GM08714 (cell line): Measurements from ENCODE around the gene ZNF780B.

Experiments used
- H3K4me3 ChIP-seq: fragments of 200-500 bp; sonication (Bioruptor generic); 2 replicates; pipeline ENCODE4 v1.5.1; 2014; ENCODE audit warnings: mild to moderate bottlenecking, low read length, inconsistent platforms
- ZNF274 ChIP-seq: IDR thresholded peaks from 2 replicates; pipeline ENCODE4 v1.6.1; 2012; ENCODE audit warnings: mild to moderate bottlenecking, low read depth, low read length

ZNF780B gene

DNA sequence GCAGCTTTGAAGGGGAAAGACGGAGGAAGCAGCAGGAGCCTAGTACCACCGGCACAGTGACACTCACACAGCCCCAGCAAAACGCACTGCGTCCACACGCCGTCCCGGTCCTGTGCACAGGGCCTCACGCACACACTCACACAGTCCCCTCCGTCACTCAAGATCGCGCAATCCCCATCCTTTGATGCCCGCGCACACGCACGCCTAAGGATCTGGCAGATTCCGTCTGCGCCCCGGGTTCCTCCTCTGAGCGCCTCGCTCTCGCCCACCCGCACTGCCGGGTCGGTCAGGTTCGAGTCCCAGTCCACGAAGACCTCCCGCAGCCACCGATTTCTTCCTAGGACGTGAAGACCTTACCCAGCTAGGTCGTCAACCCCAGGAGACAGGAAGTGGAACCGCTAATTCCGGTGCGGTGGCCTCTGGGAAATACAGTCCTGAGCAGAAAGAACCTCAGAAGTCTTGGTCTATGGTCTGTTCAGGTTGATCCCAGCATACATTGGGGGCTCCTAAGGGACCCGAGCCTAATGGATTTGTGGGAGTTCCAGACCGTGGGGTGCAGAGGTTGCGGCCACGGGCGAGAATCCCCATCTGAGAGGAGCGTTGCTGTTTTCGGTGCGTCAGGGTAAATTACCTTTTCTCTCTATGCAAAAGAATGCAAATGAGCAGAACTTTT, at the start of gene ZNF780B:
ZNF780B (minus strand) TSS at position 400 of the 673 bp plus-strand sequence. CDS start 5,899 bp downstream, outside the sequence.
- peak within 1 kb of the TSS; percentile 79 for H3K4me3 ChIP-seq
- TF ChIP-seq ZNF274 = no peak

GRCh38 chr19:40104754-40105153, 48.7 kb upstream of the ZNF780B start:
- no peak overlapping the region for H3K4me3 ChIP-seq
- no peak for TF ChIP-seq ZNF274

DNA sequence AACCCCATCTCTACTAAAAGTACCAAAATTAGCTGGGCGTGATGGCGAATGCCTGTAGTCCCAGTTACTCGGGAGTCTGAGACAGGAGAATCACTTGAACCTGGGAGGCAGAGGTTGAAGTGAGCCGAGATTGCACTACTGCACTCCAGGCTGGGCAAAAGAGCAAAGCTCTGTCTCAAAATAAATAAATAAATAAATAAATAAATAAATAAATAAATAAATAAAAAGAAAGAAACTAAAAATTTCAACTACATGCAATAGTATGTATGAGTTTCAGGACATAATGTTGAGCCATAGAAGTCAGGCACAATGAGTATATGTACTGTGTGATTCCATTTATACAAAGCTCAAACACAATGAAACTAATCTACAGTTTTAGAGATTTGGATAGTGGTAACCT, 47.6 kb upstream of the ZNF780B start:
- no peak for TF ChIP-seq ZNF274
- H3K4me3 ChIP-seq = no peak overlapping the region

DNA sequence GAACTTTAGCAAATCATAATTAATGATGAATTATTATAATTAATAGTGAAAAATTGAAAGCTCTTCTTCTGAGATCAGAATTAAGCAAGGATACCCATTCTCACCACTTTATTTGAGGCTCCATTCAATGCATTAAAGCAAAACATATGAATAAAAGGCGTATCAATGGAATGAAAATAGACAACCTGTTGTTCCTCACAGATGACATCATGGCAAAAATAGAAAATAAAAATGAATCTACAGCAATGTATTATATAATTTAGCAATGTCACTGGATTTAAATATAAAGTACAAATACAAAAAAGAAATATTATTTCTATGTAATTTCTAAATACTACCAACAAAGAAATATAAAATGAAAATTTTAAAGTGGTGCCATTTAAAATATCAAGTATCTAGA, 45.8 kb upstream of the ZNF780B start:
- no peak overlapping the region for H3K4me3 ChIP-seq
- TF ChIP-seq ZNF274 = no peak

DNA sequence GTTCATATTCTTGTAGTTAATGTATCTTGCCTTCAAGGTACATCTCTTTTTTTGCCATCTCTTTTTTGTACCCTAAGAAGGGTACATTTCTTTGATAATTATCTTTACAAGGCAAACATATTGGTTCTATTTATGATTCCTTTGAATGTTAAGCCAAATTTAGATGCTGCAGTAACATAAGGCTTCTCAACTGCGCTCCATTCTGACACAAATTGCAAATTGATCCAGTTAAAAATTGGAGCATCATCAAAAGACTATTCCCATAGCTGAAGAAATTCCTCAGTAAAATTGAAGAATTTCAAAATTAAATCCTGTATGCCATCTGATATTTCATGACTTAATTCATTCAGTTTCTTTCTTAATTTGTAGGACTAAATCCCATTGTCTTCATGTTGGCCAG, 37.4 kb upstream of the ZNF780B start:
- TF ChIP-seq ZNF274 = no peak
- no peak overlapping the region for H3K4me3 ChIP-seq

DNA sequence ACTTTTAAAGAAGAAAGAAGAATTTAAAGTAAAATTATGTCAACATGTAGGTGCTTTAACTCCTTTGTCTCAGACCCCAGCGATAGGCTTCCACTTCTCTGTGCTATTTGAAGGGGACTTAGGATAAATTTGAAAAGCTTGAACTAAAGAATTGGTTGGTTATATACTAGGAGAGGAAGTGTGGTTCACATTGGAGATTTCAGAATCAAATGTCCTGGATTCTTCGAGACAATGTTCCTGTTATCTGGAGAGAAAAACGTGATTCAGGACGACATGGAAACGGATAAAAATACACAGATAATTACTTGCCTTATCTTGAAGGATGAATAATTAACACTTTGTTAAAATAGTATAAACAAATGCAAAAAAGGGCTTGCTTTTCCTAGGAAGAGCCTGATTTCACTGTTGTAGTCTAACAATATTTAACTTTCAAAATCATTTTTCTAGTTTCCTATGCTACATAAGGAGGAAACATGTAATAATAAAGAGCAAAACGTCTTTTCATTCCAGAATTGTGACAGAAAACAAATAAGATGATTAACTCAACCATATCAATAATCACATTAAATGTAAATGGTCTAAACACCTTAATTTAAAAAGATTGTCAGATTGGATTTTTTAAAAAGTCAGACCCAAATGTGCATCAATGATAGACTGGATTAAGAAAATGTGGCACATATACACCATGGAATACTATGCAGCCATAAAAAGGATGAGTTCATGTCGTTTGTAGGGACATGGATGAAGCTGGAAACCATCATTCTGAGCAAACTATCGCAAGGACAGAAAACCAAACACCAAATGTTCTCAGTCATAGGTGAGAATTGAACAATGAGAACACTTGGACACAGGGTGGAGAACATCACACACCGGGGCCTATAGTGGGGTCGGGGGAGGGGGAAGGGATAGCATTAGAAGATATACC, 35.4 kb upstream of the ZNF780B start:
- no peak for TF ChIP-seq ZNF274
- peak overlapping the region; percentile 97 for H3K4me3 ChIP-seq

GRCh38 chr19:40090241-40091204, 34.5 kb upstream of the ZNF780B start, which contains the start of gene ZNF780A:
Gene ZNF780A, minus strand, starts transcription at chr19:40090943. Its CDS starts 6,190 bp downstream, at chr19:40084753.
- H3K4me3 ChIP-seq = peak within 1 kb of the TSS; percentile 97
- TF ChIP-seq ZNF274 = no peak

DNA sequence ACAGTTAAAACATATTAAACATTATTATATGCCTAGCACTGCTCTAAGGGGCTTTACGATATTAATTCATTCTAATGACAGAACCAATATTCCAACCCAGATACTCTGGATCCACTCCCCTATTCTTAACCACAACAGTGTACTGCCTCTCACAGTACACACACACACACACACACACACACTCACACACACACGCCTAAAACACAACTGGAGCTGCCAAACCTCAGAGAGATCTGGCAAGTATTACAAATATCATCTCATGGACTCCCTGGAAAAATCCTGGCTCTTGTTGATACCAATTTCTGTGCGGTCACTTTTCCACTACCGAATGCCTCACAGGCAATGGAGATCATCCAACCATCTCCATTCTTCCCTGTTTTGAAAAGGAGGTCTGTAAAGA, 33.4 kb upstream of the ZNF780B start:
- H3K4me3 ChIP-seq = peak overlapping the region; percentile 97
- TF ChIP-seq ZNF274 = no peak

DNA sequence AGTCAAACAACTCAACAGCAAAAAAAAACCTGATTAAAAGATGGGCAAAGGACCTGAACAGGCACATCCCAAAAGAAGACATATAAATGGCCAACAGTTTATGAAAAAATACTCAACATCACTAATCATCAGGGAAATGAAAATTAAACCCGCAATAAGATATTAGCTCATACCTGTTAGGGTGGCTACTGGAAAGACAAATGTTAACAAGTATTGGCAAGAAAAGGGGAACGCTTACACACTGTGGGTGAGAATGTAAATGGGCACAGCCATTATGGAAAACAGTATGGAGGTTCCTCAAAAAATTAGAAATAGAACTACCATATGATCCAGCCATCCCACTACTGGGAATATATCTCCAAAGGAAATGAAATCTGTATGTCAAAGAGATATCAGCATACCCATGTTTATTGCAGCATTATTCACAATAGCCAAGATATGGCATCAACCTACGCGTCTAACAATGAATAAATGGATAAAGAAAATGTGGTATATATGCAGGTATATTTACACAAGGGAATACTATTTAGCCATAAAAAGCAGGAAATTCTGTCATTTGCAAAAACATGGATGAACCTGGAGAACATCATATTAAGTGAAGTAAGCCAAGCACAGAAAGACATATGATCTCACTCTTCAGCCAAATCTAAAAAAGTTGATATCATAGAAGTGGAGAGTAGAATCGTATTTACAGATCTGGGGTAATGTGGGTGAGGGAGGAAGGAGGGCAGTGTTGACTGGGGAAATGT, 32.4 kb upstream of the ZNF780B start:
- no peak for TF ChIP-seq ZNF274
- no peak overlapping the region for H3K4me3 ChIP-seq

DNA sequence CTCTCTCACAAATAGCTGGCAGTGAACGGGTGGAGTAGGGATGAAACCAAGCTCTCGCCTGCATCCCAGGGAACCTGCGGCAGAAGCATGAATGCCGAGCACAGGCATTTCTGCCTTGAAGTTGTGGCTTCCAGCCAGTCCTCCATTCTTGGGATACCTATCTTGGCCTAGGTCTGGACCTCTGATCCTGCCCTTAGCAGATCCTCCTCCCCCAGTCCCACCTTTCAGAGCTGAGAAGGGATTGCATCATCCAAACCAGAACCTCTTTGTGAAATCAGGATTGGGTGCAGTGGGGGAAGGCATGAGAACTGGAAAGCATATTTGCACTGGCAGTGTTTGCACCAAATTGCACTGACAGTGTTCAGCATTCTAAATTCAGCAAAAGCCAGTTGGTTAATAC, 28.9 kb upstream of the ZNF780B start:
- no peak for TF ChIP-seq ZNF274

DNA sequence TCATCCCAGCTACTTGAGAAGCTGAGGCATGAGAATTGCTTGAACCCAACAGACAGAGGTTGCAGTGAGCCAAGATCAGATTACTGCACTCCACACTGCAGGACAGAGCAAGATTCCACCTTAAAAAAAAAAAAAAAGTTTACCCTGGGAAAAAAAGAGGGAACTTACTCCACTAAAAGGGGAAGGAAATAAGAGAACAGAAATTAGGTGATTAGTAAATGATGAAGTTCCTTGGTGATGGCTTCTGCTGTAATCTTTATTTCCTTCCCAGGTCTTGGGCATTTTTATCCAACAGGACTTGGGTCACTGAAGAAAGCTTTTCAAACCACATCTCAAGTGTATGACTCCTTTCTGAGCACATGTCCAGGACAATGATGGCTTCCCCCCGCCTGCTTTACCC, 25.4 kb upstream of the ZNF780B start:
- no peak for TF ChIP-seq ZNF274
- H3K4me3 ChIP-seq = no peak overlapping the region

More for the DNA sequence above, 28.9 kb upstream of the ZNF780B start:
- H3K4me3 ChIP-seq = no peak overlapping the region

GRCh38 chr19:40080289-40080688, 24.3 kb upstream of the ZNF780B start:
- TF ChIP-seq ZNF274 = no peak
- H3K4me3 ChIP-seq = no peak overlapping the region

GRCh38 chr19:40078377-40078776, 22.3 kb upstream of the ZNF780B start:
- no peak for TF ChIP-seq ZNF274

More at GRCh38 chr19:40078377-40078776, 22.3 kb upstream of the ZNF780B start:
- H3K4me3 ChIP-seq = no peak overlapping the region
